HG03045 (cell line): ENCODE results near the gene MRPS22.
"Not testable (repeated sequence)": the region's sequence is repeated elsewhere in the genome, so short reads cannot be mapped to it uniquely, and the experiment has no call there.

Experiments used
- ATAC-seq: cut with Tn5 transposase; IDR thresholded peaks from one replicate; pipeline ENCODE4 v1.9.1; 2021; ENCODE audit warnings: mild to moderate bottlenecking, moderate library complexity; ENCODE audit not compliant: unreplicated experiment

The MRPS22 gene

GRCh38 chr3:139334675-139335074 lies 9.1 kb upstream of the MRPS22 start:
- ATAC-seq, result not testable (repeated sequence)

- no peak for ATAC-seq
Measured at GRCh38 chr3:139338405-139338804, 5.4 kb upstream of the MRPS22 start.

GRCh38 chr3:139339219-139339906 lies 4.5 kb upstream of the MRPS22 start:
- no peak for ATAC-seq

GRCh38 chr3:139340784-139341183 lies 3.0 kb upstream of the MRPS22 start:
- ATAC-seq, result no peak

- ATAC-seq, result no peak
Measured at GRCh38 chr3:139342054-139342453, 1.8 kb upstream of the MRPS22 start.

- ATAC-seq, result no peak
Measured at GRCh38 chr3:139346771-139347170, 3.0 kb downstream of the MRPS22 start.

GRCh38 chr3:139353920-139354556 lies 10.2 kb downstream of the MRPS22 start:
- no peak for ATAC-seq

GRCh38 chr3:139354661-139355060 lies 10.8 kb downstream of the MRPS22 start:
- no peak for ATAC-seq

- no peak for ATAC-seq
Measured at GRCh38 chr3:139355476-139355875, 11.7 kb downstream of the MRPS22 start.

- ATAC-seq, result no peak
Measured at GRCh38 chr3:139355891-139356290, 12.1 kb downstream of the MRPS22 start.

- peak; percentile 76 for ATAC-seq
Measured at GRCh38 chr3:139357899-139358298, 14.1 kb downstream of the MRPS22 start.

- ATAC-seq, result no peak
Measured at GRCh38 chr3:139358841-139359562, 15.2 kb downstream of the MRPS22 start.

GRCh38 chr3:139361276-139361675 lies 17.5 kb downstream of the MRPS22 start:
- ATAC-seq, result no peak

GRCh38 chr3:139364549-139364948 lies 20.7 kb downstream of the MRPS22 start:
- ATAC-seq, result no peak

- ATAC-seq, result no peak
Measured at GRCh38 chr3:139374099-139374498, 30.3 kb downstream of the MRPS22 start.

- no peak for ATAC-seq
Measured at GRCh38 chr3:139377378-139377777, 33.6 kb downstream of the MRPS22 start.

- ATAC-seq, result no peak
Measured at GRCh38 chr3:139378587-139379241, 34.9 kb downstream of the MRPS22 start.

- no peak for ATAC-seq
Measured at GRCh38 chr3:139380575-139380974, 36.8 kb downstream of the MRPS22 start.

GRCh38 chr3:139382291-139382690 lies 38.5 kb downstream of the MRPS22 start:
- ATAC-seq, result not testable (repeated sequence)

GRCh38 chr3:139388077-139388476 lies 44.3 kb downstream of the MRPS22 start:
- no peak for ATAC-seq

GRCh38 chr3:139388821-139389551 lies 45.2 kb downstream of the MRPS22 start:
- ATAC-seq, result no peak
